Karpas-422 (cell line): ENCODE measurements around the gene DENND5B. TPM values are rescaled to one million over a fixed set of nuclear protein-coding genes. Genes with fewer than 3 reads are reported as not detected.
"Not testable (repeated sequence)": the region's sequence is repeated elsewhere in the genome, so short reads cannot be mapped to it uniquely, and the experiment has no call there.

Experiments used
- DNase-seq: peaks from one replicate; pipeline ENCODE4 v3.0.0-alpha.2; 2015
- H2AFZ ChIP-seq: fragments of 200-600 bp; sonication (generic); 2 replicates; pipeline ENCODE4 v1.6.1; 2014; ENCODE audit warnings: antibody characterized with exemption, low read length, mixed read lengths
- H3K27ac ChIP-seq: fragments of 200-600 bp; sonication (generic); 2 replicates; pipeline ENCODE4 v1.5.1; 2014; ENCODE audit warnings: mild to moderate bottlenecking, low read length, moderate library complexity
- H3K27me3 ChIP-seq: fragments of 200-600 bp; sonication (generic); 2 replicates; pipeline ENCODE4 v1.6.1; 2014; ENCODE audit warnings: low read length, mixed read lengths
- H3K36me3 ChIP-seq: fragments of 200-600 bp; sonication (generic); 2 replicates; pipeline ENCODE4 v1.6.1; 2014; ENCODE audit warnings: low read length, mixed read lengths; ENCODE audit not compliant: insufficient read depth
- H3K4me1 ChIP-seq: fragments of 200-600 bp; sonication (generic); 2 replicates; pipeline ENCODE4 v1.6.1; 2014; ENCODE audit warnings: mild to moderate bottlenecking, low read length, mixed read lengths
- H3K4me2 ChIP-seq: fragments of 200-600 bp; sonication (generic); 2 replicates; pipeline ENCODE4 v1.6.1; 2014; ENCODE audit warnings: low read length, low read depth, mild to moderate bottlenecking; ENCODE audit not compliant: poor library complexity, severe bottlenecking
- H3K4me3 ChIP-seq: fragments of 200-600 bp; sonication (generic); 2 replicates; pipeline ENCODE4 v1.5.1; 2014; ENCODE audit warnings: mild to moderate bottlenecking, antibody characterized with exemption, low read length, mixed read lengths
- H3K79me2 ChIP-seq: fragments of 200-600 bp; sonication (generic); 2 replicates; pipeline ENCODE4 v1.6.1; 2014; ENCODE audit warnings: mild to moderate bottlenecking, low read length, mixed read lengths
- H3K9ac ChIP-seq: fragments of 200-600 bp; sonication (generic); 2 replicates; pipeline ENCODE4 v1.6.0; 2014; ENCODE audit warnings: low read length
- H3K9me2 ChIP-seq: fragments of 200-600 bp; sonication (generic), shearing (Covaris generic); replicated peaks from 2 replicates; pipeline ENCODE4 v1.6.0; 2014; ENCODE audit warnings: mild to moderate bottlenecking, low read length, moderate library complexity; ENCODE audit not compliant: insufficient read depth
- H3K9me3 ChIP-seq: fragments of 300-700, 200-600 bp; sonication (generic); 2 replicates; pipeline ENCODE4 v1.6.1; 2014; ENCODE audit warnings: low read length, mixed read lengths
- H4K20me1 ChIP-seq: fragments of 200-600 bp; sonication (generic); 2 replicates; pipeline ENCODE4 v1.6.1; 2014; ENCODE audit warnings: mild to moderate bottlenecking, antibody characterized with exemption, low read length, low read depth; ENCODE audit not compliant: insufficient read depth
- total RNA-seq: library from RNA; depleted of rRNA; stranded (reverse); fragments of >200 nt; shearing (Covaris generic); gene quantifications from 2 replicates; pipeline ENCODE4 v1.2.3, GENCODE V29; 2014; ENCODE audit warnings: low replicate concordance

Gene DENND5B
- total RNA-seq, 1 experiment from 2014 or later: 5.5 TPM

- no peaks in the 10 kb centered on the region for H3K79me2 ChIP-seq
- H3K9me2 ChIP-seq: no peaks in the 10 kb centered on the region
- H3K27ac ChIP-seq: no peak overlapping the region
- H3K4me1 ChIP-seq: no peaks in the 10 kb centered on the region
- no peaks in the 10 kb centered on the region for H3K27me3 ChIP-seq
- no peak overlapping the region for H3K9ac ChIP-seq
- no peaks in the 10 kb centered on the region for H3K36me3 ChIP-seq
- no peaks in the 10 kb centered on the region for H3K9me3 ChIP-seq
- H3K4me3 ChIP-seq: no peak overlapping the region
- no peak for DNase-seq
- H3K4me2 ChIP-seq: no peak overlapping the region
- no peak overlapping the region for H2AFZ ChIP-seq
- H4K20me1 ChIP-seq: peaks cover 2% of the 10 kb centered on the region; the same call in 1 of the 2 replicates
Observed at GRCh38 chr12:31562594-31563328, 28.2 kb downstream of the DENND5B start.

DNA sequence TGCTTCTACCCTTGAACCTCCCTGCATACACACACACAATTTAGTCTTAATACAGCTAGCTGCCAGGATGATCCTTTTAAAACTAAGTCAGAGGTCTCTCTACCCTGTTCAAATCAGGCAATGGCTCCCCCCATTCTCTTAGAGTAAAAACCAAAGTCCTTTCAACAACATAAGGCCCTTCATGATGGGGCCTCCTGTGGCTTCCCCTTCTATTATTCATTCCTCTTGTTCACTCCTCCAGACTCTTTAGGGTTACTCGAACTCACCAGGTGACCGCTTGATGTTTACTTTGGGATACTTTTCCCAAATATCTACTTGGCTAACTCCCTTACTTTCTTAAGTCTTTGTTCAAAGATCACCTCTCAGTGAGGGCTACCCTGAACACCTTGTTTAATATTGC lies 30.4 kb downstream of the DENND5B start:
- DNase-seq: no peak
- Histone ChIP-seq H3K36me3 (no peaks in the 10 kb centered on the region), H3K79me2 (no peaks in the 10 kb centered on the region), H4K20me1 (peaks cover 4% of the 10 kb centered on the region; the same call in 1 of the 2 replicates), H3K9me2 (no peaks in the 10 kb centered on the region), H3K4me2 (no peak overlapping the region), H3K27me3 (no peaks in the 10 kb centered on the region), H3K4me1 (no peaks in the 10 kb centered on the region), H3K9me3 (no peaks in the 10 kb centered on the region), H3K9ac (no peak overlapping the region), H2AFZ (no peak overlapping the region), H3K4me3 (no peak overlapping the region), H3K27ac (no peak overlapping the region)

GRCh38 chr12:31558521-31558920 lies 32.4 kb downstream of the DENND5B start:
- H3K36me3 ChIP-seq: no peaks in the 10 kb centered on the region
- H4K20me1 ChIP-seq: peaks cover 4% of the 10 kb centered on the region; the same call in 1 of the 2 replicates
- H3K27me3 ChIP-seq: no peaks in the 10 kb centered on the region
- H3K4me3 ChIP-seq: no peak overlapping the region
- no peak overlapping the region for H3K4me2 ChIP-seq
- H3K27ac ChIP-seq: no peak overlapping the region
- no peaks in the 10 kb centered on the region for H3K4me1 ChIP-seq
- no peaks in the 10 kb centered on the region for H3K79me2 ChIP-seq
- no peak for DNase-seq
- no peaks in the 10 kb centered on the region for H3K9me3 ChIP-seq
- H3K9ac ChIP-seq: no peak overlapping the region
- H3K9me2 ChIP-seq: no peaks in the 10 kb centered on the region
- no peak overlapping the region for H2AFZ ChIP-seq

DNA sequence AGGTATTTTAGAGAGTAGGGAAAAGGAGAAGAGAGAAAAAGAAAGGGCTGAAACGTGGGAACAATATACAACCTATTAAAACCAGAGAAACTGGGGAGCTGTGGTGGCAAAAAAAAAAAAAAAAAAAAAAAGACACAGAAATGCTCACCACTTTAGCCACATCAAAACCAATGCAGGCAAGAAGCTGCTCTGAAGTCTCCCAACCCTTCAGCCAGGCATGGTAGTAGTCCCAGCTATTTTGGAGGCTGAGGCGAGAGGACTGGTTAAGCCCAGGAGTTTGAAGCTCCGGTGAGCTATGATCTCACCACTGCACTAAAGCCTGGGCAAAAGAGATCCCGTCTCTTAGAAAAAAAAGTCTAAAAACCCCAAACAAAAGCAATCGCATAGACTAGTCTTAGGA lies 33.2 kb downstream of the DENND5B start:
- H3K4me2 ChIP-seq: no peak overlapping the region
- H2AFZ ChIP-seq: no peak overlapping the region
- no peak overlapping the region for H3K27ac ChIP-seq
- no peak overlapping the region for H3K9ac ChIP-seq
- H4K20me1 ChIP-seq: peaks cover 4% of the 10 kb centered on the region; the same call in 1 of the 2 replicates
- no peak for DNase-seq
- H3K36me3 ChIP-seq: no peaks in the 10 kb centered on the region
- H3K27me3 ChIP-seq: no peaks in the 10 kb centered on the region
- no peaks in the 10 kb centered on the region for H3K4me1 ChIP-seq
- no peak overlapping the region for H3K4me3 ChIP-seq
- no peaks in the 10 kb centered on the region for H3K9me3 ChIP-seq
- H3K79me2 ChIP-seq: no peaks in the 10 kb centered on the region
- H3K9me2 ChIP-seq: no peaks in the 10 kb centered on the region

DNA sequence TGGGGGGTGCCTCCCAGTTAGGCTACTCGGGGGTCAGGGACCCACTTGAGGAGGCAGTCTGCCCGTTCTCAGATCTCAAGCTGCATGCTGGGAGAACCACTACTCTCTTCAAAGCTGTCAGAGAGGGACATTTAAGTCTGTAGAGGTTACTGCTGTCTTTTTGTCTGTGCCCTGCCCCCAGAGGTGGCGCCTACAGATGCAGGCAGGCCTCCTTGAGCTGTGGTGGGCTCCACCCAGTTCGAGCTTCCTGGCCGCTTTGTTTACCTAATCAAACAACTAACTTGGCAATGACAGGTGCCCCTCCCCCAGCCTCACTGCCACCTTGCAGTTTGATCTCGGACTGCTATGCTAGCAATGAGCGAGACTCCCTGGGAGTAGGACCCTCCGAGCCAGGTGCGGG lies 35.5 kb downstream of the DENND5B start:
- H3K9me2 ChIP-seq, H3K36me3 ChIP-seq, DNase-seq, H3K4me3 ChIP-seq, H4K20me1 ChIP-seq, H3K4me1 ChIP-seq, H3K79me2 ChIP-seq, H2AFZ ChIP-seq, H3K27me3 ChIP-seq, H3K4me2 ChIP-seq, H3K27ac ChIP-seq, H3K9me3 ChIP-seq, H3K9ac ChIP-seq: not testable (repeated sequence)

- not testable (repeated sequence) for H3K9me2 ChIP-seq, H3K4me1 ChIP-seq, H3K4me2 ChIP-seq, H3K9me3 ChIP-seq, H3K27me3 ChIP-seq, DNase-seq, H3K36me3 ChIP-seq, H3K4me3 ChIP-seq, H3K79me2 ChIP-seq, H4K20me1 ChIP-seq, H3K9ac ChIP-seq, H3K27ac ChIP-seq, H2AFZ ChIP-seq
Observed at GRCh38 chr12:31550590-31550989, 40.3 kb downstream of the DENND5B start.

- no peak overlapping the region for H3K9ac ChIP-seq
- H3K27ac ChIP-seq: no peak overlapping the region
- H4K20me1 ChIP-seq: peaks cover 11% of the 10 kb centered on the region; the same call in 1 of the 2 replicates
- H3K4me2 ChIP-seq: no peak overlapping the region
- no peak overlapping the region for H3K4me3 ChIP-seq
- H3K9me2 ChIP-seq: no peaks in the 10 kb centered on the region
- no peaks in the 10 kb centered on the region for H3K27me3 ChIP-seq
- no peaks in the 10 kb centered on the region for H3K36me3 ChIP-seq
- no peaks in the 10 kb centered on the region for H3K79me2 ChIP-seq
- H2AFZ ChIP-seq: no peak overlapping the region
- no peak for DNase-seq
- H3K9me3 ChIP-seq: no peaks in the 10 kb centered on the region
- no peaks in the 10 kb centered on the region for H3K4me1 ChIP-seq
Observed at GRCh38 chr12:31536672-31537071, 54.3 kb downstream of the DENND5B start.

DNA sequence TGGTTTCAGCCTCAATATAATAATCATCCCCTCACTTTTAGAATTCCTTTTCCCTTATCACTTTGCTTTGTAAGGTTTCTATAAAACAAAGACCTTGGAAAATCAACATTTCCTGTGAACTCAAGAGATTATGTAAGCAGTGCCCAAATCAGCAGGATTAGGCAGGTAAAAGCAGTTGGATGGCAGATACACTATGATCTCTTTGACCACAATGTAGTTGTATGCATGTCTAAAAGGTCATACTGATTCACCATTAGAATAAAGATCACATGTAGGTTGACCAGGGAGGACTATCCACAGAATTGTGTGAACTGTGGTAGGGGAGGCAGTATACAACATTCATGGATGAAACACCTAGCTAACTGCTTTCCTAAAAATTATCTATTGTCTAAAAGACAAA lies 57.5 kb downstream of the DENND5B start:
- no peaks in the 10 kb centered on the region for H3K36me3 ChIP-seq
- no peak for DNase-seq
- H3K4me2 ChIP-seq: no peak overlapping the region
- peaks cover 5% of the 10 kb centered on the region for H3K4me1 ChIP-seq
- H3K9me2 ChIP-seq: no peaks in the 10 kb centered on the region
- H3K27ac ChIP-seq: no peak overlapping the region
- no peaks in the 10 kb centered on the region for H3K79me2 ChIP-seq
- no peak overlapping the region for H3K9ac ChIP-seq
- H4K20me1 ChIP-seq: peaks cover 11% of the 10 kb centered on the region; the same call in 1 of the 2 replicates
- H3K4me3 ChIP-seq: no peak overlapping the region
- no peak overlapping the region for H2AFZ ChIP-seq
- H3K27me3 ChIP-seq: no peaks in the 10 kb centered on the region
- no peaks in the 10 kb centered on the region for H3K9me3 ChIP-seq
